Nephron (organoid): ENCODE results near the gene URI1.
"Not testable (repeated sequence)": the region's sequence is repeated elsewhere in the genome, so short reads cannot be mapped to it uniquely, and the experiment has no call there.

ENCODE experiments used
- H3K27ac Mint-ChIP-seq, 3 experiments: 2 replicates each; pipeline ENCODE4 v1.8.0; 2020; ENCODE audit warnings: mixed read lengths in 3 of 3, mild to moderate bottlenecking in 2 of 3, moderate library complexity in 1 of 3
- H3K27me3 Mint-ChIP-seq: 2 replicates; pipeline ENCODE4 v1.8.0; 2021; ENCODE audit warnings: low read depth, mild to moderate bottlenecking, moderate library complexity, mixed read lengths
- H3K36me3 Mint-ChIP-seq: 2 replicates; pipeline ENCODE4 v1.8.0; 2020; ENCODE audit warnings: low read depth, mixed read lengths
- H3K4me1 Mint-ChIP-seq: 2 replicates; pipeline ENCODE4 v1.8.0; 2020; ENCODE audit warnings: mixed read lengths
- H3K4me3 Mint-ChIP-seq, 3 experiments: 2 replicates each; pipeline ENCODE4 v1.8.0; 2020; ENCODE audit warnings: mild to moderate bottlenecking in 3 of 3, mixed read lengths in 3 of 3, moderate library complexity in 2 of 3
- H3K9me3 Mint-ChIP-seq: 2 replicates; pipeline ENCODE4 v1.8.0; 2020; ENCODE audit warnings: mixed read lengths
- TF ChIP-seq, protein P1 (sequence below), 3 experiments: fragments of 200-600 bp; sonication (generic); IDR thresholded peaks; one replicate each; pipeline ENCODE4 v1.5.0; 2021; ENCODE audit warnings: antibody characterized with exemption in 3 of 3; ENCODE audit not compliant: unreplicated experiment in 3 of 3

The URI1 gene

DNA sequence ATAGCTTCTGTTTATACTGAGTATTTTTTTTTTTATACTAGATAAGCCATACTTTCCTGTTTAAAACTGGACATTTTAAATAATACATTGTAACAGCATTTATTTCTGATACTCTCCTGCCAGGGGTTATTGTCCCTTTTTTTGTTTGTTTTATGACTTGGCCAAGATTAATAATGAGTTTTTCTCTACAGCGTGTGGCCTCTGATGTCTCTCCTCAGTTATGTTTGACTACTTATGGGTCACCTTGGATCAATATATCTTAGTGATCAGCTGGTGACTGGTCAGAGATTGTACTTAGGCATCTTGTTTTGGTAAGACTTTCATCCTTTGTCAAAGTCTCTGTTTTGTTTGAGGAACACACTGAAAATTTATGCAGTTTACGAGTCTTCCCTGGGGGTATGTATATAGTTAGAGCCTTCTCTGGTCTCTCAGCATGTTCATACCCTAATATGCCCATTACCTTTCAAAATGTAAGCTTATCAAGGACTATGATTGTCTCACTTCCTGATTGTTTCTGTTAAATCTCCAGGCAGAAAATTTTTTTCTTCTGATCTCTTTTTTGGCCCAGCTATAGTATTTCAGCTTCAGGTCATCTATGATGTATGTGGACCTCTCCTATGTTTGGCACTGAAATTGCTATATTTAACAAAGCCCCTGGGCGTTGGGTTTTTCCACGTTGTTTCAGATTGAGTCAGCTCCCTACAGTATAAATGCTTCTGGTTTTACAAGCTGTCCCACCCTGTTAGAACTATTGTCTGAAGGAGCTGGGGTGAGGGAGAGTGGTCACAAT, 87.9 kb downstream of the URI1 start:
- H3K4me3 Mint-ChIP-seq: no peak overlapping the region
- no peaks in the 10 kb centered on the region for H3K4me1 Mint-ChIP-seq
- no peaks in the 10 kb centered on the region for H3K27me3 Mint-ChIP-seq
- H3K27ac Mint-ChIP-seq: no peak overlapping the region
- H3K9me3 Mint-ChIP-seq: peaks cover 62% of the 10 kb centered on the region
- TF ChIP-seq, protein P1, sequence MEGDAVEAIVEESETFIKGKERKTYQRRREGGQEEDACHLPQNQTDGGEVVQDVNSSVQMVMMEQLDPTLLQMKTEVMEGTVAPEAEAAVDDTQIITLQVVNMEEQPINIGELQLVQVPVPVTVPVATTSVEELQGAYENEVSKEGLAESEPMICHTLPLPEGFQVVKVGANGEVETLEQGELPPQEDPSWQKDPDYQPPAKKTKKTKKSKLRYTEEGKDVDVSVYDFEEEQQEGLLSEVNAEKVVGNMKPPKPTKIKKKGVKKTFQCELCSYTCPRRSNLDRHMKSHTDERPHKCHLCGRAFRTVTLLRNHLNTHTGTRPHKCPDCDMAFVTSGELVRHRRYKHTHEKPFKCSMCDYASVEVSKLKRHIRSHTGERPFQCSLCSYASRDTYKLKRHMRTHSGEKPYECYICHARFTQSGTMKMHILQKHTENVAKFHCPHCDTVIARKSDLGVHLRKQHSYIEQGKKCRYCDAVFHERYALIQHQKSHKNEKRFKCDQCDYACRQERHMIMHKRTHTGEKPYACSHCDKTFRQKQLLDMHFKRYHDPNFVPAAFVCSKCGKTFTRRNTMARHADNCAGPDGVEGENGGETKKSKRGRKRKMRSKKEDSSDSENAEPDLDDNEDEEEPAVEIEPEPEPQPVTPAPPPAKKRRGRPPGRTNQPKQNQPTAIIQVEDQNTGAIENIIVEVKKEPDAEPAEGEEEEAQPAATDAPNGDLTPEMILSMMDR (IDR thresholded peaks at IDR 0.05; ENCODE audit: unreplicated experiment in 3 of 3): no peak
- peaks cover 94% of the 10 kb centered on the region for H3K36me3 Mint-ChIP-seq

DNA sequence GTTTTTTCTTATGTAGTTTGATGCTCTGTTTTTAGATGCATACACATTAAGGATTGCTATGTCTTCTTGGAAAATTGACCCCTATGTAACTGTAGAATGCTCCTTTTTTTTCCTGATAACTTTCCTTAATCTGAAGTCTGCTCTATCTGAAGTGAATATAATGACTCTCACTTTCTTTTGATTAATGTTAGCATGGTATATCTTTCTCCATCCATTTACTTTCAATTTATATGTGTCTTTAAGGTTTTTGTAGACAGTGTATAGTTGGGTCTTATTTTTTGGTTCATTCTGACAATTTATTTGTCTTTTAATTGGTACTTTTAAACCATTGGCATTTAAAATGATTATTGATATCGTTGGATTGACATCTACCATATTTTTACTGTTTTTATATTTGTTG, 92.3 kb downstream of the URI1 start:
- Mint-ChIP-seq H3K4me3 (no peak overlapping the region), H3K4me1 (no peaks in the 10 kb centered on the region), H3K36me3 (peaks cover 98% of the 10 kb centered on the region), H3K27me3 (no peaks in the 10 kb centered on the region), H3K27ac (no peak overlapping the region), H3K9me3 (peaks cover 76% of the 10 kb centered on the region)
- TF ChIP-seq, protein P1 (IDR thresholded peaks at IDR 0.05; ENCODE audit: unreplicated experiment in 3 of 3): no peak

DNA sequence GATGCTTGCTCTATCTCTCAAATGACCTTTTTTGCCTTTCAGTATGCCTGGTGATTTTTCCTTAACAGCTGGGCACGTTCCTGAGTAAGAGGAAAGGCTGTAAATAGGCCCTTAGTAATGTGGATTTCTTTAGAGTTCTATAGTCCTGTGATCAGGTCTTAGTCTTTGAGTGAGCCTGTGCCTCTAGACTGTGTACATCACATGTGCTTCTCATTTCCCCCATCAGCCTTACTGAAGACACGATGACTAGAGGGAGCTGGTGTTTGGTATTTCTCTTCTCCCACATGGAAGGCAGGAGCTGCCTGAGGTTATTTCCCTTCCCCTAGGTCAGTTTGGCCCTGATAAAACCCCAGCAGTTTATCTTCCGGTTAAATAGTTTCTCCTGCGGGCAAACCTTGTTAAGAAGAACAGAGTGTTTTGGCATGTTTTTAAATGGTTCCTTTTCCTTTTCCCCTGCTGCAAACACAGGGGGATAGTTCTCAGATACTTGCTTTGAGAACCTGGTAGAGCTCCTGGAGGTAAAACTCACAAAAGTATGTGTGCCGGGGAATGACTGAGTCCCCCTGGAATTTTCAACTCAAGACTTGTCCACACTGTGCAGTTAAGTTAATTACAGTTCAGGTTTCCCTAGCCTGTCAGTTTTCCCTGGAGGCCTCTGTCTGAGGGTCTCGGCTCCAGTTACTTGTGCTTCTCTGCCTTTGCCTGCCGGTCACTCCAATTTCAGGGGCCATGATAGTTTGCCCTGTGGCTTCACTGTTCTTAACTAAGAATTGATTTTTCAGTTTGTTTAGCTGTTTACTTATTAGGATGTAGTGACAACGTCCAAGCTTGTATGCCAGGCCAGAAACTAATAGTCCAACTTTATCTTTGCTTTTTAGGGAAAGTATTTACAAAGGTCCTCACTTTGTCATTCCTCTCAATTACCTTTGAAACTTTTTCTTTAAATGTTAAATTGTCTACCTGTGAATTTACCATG, 94.4 kb downstream of the URI1 start:
- Mint-ChIP-seq H3K9me3 (peaks cover 69% of the 10 kb centered on the region), H3K36me3 (peaks cover 95% of the 10 kb centered on the region), H3K4me1 (no peaks in the 10 kb centered on the region), H3K4me3 (no peak overlapping the region), H3K27me3 (no peaks in the 10 kb centered on the region), H3K27ac (peak overlapping the region in 1 of 3 experiments; percentile 14)
- TF ChIP-seq, protein P1 (IDR thresholded peaks at IDR 0.05; ENCODE audit: unreplicated experiment in 3 of 3): no peak

DNA sequence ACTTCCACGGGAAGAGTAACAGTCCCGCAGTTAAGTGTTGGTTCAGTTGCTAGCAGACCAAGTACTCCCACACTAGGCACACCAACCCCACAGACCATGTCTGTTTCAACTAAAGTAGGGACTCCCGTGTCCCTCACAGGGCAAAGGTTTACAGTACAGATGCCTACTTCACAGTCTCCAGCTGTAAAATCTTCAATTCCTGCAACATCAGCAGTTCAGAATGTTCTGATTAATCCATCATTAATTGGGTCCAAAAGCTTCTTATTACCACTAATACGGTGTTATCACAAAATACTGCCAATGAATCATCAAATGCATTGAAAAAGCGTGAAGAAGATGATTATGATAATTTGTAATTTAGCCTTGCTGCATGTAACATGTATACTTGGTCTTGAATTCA, 95.8 kb downstream of the URI1 start:
- no peaks in the 10 kb centered on the region for H3K27me3 Mint-ChIP-seq
- peaks cover 86% of the 10 kb centered on the region for H3K36me3 Mint-ChIP-seq
- peaks cover 60% of the 10 kb centered on the region for H3K9me3 Mint-ChIP-seq
- no peaks in the 10 kb centered on the region for H3K4me1 Mint-ChIP-seq
- H3K4me3 Mint-ChIP-seq: no peak overlapping the region
- TF ChIP-seq, protein P1 (IDR thresholded peaks at IDR 0.05; ENCODE audit: unreplicated experiment in 3 of 3): no peak
- no peak overlapping the region for H3K27ac Mint-ChIP-seq

DNA sequence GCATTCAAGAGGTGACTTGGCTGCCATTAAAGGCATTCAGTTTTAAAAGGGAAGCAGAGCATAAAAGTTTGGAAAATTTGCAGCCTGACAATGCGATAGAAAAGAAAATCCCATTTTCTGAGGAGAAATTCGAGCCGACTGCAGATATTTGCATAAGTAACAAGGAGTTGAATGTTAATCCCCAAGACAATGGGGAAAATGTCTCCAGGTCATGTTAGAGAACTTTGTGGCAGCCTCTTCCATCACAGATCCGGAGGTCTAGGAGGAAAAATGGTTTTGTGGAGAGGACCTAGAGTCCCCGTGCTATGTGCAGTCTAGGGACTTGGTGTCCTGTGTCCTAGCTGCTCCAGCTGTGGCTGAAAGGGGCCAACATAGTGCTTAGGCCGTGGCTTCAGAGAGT, 99.9 kb downstream of the URI1 start:
- not testable (repeated sequence) for H3K4me3 Mint-ChIP-seq, H3K4me1 Mint-ChIP-seq, H3K27ac Mint-ChIP-seq, H3K27me3 Mint-ChIP-seq
- Mint-ChIP-seq H3K9me3 (peaks cover 27% of the 10 kb centered on the region), H3K36me3 (peaks cover 50% of the 10 kb centered on the region)

DNA sequence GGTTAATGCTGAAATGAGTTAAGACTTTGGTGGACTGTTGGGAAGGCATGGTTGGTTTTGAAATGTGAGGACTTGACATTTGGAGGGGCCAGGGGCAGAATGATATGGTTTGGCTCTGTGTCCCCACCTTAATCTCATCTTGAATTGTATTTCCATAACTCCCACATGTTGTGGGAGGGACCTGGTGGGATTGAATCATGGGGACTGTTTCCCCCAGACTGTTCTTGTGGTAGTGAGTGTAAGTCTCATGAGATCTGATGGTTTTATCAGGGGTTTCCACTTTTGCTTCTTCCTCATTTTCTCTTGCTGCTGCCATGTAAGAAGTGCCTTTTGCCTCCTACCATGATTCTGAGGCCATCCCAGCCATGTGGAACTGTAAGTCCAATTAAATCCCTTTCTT, 101.0 kb downstream of the URI1 start:
- H3K9me3 Mint-ChIP-seq: peaks cover 16% of the 10 kb centered on the region
- not testable (repeated sequence) for H3K4me1 Mint-ChIP-seq, H3K27ac Mint-ChIP-seq, H3K4me3 Mint-ChIP-seq, H3K27me3 Mint-ChIP-seq
- peaks cover 40% of the 10 kb centered on the region for H3K36me3 Mint-ChIP-seq
